Measurements from ENCODE around the gene TCF19.

DNA sequence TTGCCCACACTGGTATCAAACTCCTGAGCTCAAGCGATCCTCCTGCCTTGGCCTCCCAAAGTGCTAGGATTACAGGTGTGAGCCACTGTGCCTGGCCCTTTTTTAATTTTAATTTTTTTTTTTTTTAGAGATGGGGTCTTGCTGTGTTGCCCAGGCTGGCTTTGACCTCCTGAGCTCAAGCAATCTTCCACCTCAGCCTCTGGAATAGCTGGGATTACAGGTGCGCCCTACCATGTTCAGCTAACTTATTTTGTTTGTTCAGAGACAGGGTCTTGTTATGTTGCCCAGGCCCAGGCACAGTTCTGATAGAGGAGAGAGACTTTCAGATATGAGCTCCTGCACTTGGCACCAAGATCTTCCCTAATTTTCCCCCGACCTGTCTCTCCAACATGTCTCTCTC, 27.6 kb upstream of the TCF19 start:
- no peak for TF ChIP-seq POLR2A (IDR thresholded peaks at IDR 0.05)
- TF ChIP-seq, protein P1, sequence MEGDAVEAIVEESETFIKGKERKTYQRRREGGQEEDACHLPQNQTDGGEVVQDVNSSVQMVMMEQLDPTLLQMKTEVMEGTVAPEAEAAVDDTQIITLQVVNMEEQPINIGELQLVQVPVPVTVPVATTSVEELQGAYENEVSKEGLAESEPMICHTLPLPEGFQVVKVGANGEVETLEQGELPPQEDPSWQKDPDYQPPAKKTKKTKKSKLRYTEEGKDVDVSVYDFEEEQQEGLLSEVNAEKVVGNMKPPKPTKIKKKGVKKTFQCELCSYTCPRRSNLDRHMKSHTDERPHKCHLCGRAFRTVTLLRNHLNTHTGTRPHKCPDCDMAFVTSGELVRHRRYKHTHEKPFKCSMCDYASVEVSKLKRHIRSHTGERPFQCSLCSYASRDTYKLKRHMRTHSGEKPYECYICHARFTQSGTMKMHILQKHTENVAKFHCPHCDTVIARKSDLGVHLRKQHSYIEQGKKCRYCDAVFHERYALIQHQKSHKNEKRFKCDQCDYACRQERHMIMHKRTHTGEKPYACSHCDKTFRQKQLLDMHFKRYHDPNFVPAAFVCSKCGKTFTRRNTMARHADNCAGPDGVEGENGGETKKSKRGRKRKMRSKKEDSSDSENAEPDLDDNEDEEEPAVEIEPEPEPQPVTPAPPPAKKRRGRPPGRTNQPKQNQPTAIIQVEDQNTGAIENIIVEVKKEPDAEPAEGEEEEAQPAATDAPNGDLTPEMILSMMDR (IDR thresholded peaks at IDR 0.05), result no peak
